Measurements from ENCODE around the gene TMEM86A.

Gene TMEM86A, protein sequence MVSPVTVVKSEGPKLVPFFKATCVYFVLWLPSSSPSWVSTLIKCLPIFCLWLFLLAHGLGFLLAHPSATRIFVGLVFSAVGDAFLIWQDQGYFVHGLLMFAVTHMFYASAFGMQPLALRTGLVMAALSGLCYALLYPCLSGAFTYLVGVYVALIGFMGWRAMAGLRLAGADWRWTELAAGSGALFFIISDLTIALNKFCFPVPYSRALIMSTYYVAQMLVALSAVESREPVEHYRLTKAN

DNA sequence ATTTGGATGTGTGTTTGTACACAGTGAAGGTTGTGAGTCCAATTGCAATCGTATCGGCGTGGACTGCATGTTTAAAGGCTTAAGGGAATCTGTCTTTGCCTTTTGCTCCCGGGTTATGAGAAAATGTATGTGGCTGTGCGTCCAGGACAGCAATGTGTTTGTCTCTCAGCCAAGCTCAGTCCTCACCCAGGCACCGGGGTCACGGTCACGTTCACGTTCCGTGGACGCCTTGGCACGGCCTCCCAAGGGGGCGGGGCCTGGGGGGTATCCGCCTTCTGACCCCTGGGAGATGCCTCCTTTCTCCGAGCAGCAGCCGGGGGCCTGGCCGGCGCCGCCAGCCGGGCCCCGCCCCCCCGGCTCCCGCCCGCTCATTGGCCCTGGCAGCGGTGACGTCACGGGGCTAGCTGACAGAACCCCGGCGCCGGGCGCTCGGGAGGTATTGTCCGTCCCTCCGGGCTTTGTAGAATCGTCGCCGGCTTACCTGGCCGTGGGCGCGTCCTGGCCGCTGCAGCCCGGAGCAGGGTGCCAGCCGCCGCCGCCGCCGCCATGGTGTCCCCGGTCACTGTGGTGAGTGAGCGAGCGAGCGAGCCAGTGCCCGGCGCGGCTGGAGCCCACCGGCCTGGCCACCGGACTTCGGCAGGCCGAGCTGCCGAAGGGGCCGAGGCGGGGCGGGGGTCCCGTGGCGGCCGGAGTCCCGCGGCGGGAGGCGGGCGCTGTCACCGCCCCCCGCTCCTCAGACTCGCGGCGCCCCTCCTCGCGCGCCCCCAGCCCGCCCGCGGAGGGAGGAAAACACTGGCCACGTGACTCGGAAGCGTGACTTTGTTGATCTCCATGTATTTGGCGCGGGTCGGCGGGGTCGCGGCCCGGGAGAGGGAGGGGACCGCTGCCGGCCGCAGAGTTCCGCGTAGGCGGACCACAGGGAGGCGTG lies at the start of gene TMEM86A:
Gene TMEM86A (plus strand): TSS at position 439 of the 928 bp plus-strand sequence. CDS start 108 bp downstream, at position 547.
- Histone ChIP-seq H3K27me3 (ENCODE audit: low read depth, low read length) (peaks cover 31% of the 10 kb centered on the region), H3K79me2 (ENCODE audit: low read length) (no peaks in the 10 kb centered on the region), H2AFZ (ENCODE audit: low read depth, low read length) (peak within 1 kb of the TSS; percentile 8; the same call in 1 of the 2 replicates), H3K9me3 (ENCODE audit: insufficient read depth, low read length) (no peaks in the 10 kb centered on the region), H3K9ac (ENCODE audit: low read length) (peak within 1 kb of the TSS; percentile 28), H3K27ac (ENCODE audit: low read length) (no peak within 1 kb of the TSS), H3K36me3 (replicated peaks; ENCODE audit: low read depth, low read length) (no peaks in the 10 kb centered on the region), H3K4me1 (ENCODE audit: low read length) (peaks cover 16% of the 10 kb centered on the region), H3K4me2 (ENCODE audit: low read length) (peak within 1 kb of the TSS; percentile 67), H4K20me1 (ENCODE audit: insufficient read depth, low read length) (no peaks in the 10 kb centered on the region), H3K4me3 (ENCODE audit: low read length) (peak within 1 kb of the TSS; percentile 76)
- TF ChIP-seq EZH2phosphoT487 (IDR thresholded peaks at IDR 0.05; ENCODE audit: low read depth): no peak
- TF ChIP-seq, protein P1, sequence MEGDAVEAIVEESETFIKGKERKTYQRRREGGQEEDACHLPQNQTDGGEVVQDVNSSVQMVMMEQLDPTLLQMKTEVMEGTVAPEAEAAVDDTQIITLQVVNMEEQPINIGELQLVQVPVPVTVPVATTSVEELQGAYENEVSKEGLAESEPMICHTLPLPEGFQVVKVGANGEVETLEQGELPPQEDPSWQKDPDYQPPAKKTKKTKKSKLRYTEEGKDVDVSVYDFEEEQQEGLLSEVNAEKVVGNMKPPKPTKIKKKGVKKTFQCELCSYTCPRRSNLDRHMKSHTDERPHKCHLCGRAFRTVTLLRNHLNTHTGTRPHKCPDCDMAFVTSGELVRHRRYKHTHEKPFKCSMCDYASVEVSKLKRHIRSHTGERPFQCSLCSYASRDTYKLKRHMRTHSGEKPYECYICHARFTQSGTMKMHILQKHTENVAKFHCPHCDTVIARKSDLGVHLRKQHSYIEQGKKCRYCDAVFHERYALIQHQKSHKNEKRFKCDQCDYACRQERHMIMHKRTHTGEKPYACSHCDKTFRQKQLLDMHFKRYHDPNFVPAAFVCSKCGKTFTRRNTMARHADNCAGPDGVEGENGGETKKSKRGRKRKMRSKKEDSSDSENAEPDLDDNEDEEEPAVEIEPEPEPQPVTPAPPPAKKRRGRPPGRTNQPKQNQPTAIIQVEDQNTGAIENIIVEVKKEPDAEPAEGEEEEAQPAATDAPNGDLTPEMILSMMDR (IDR thresholded peaks at IDR 0.05; ENCODE audit: low read depth, low read length): no peak

DNA sequence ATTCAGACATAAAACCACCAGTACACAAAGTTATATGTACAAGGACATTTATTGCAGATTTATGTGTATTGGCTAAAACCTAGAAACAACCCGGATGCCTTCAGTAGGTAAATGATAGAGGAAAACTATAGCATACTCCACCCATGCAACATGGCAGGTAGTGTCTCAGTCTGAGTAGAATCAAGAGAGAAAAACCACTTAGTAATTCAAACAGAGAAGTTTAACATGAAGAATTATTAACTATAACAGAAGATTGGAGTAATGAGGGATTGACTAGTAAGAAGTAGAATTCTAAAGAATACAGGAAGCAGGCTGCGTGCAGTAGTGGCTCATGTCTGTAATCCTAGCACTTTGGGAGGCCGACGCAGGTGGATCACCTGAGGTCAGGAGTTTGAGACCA lies 48.2 kb upstream of the TMEM86A start:
- Histone ChIP-seq H3K4me2 (ENCODE audit: low read length) (peak overlapping the region; percentile 67), H3K9ac (ENCODE audit: low read length) (no peak overlapping the region), H2AFZ (ENCODE audit: low read depth, low read length) (no peak overlapping the region), H3K9me3 (ENCODE audit: insufficient read depth, low read length) (no peaks in the 10 kb centered on the region), H3K27ac (ENCODE audit: low read length) (no peak overlapping the region), H3K27me3 (ENCODE audit: low read depth, low read length) (no peaks in the 10 kb centered on the region), H3K4me3 (ENCODE audit: low read length) (peak overlapping the region; percentile 75), H3K4me1 (ENCODE audit: low read length) (peaks cover 15% of the 10 kb centered on the region), H3K79me2 (ENCODE audit: low read length) (no peaks in the 10 kb centered on the region), H4K20me1 (ENCODE audit: insufficient read depth, low read length) (no peaks in the 10 kb centered on the region), H3K36me3 (replicated peaks; ENCODE audit: low read depth, low read length) (no peaks in the 10 kb centered on the region)
- no peak for TF ChIP-seq EZH2phosphoT487 (IDR thresholded peaks at IDR 0.05; ENCODE audit: low read depth)
- TF ChIP-seq, protein P1 (IDR thresholded peaks at IDR 0.05; ENCODE audit: low read depth, low read length): no peak

DNA sequence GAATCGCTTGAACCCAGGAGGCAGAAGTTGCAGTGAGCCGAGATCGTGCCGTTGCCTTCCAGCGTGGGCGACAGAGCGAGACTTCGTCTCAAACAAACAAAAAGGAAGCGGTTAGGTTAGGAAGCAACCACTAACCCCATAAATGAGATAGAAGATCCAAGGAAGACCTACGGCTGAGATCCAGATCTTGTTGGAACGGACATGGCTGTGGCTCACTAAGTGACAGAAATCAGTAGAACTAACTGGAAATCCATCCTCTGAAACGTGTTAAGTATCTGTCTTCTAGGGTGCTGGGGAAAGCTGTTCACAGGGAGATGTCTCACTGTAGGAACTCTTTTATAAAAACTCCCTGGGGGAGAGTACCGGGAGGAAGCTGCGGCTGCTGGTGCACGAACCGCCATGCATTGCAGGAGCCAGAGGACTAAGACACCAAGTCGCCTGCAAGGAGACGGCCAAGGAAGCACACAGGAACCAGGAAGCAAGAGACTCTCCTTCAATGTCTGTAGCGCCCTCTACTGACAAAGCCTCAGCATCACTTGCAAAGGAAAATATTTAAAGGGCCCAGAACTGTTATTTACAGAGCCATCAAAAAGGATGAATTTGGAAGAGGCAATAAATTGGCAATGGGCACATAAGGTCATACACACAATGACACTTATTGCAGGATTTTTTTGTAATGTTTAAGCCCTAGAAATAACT lies 47.6 kb upstream of the TMEM86A start:
- H3K4me2 ChIP-seq (ENCODE audit: low read length): peak overlapping the region; percentile 67

More for the DNA sequence above, 47.6 kb upstream of the TMEM86A start:
- no peak for TF ChIP-seq EZH2phosphoT487 (IDR thresholded peaks at IDR 0.05; ENCODE audit: low read depth)
- TF ChIP-seq, protein P1 (IDR thresholded peaks at IDR 0.05; ENCODE audit: low read depth, low read length): peak; percentile 86
- no peaks in the 10 kb centered on the region for H3K9me3 ChIP-seq (ENCODE audit: insufficient read depth, low read length)
- H3K36me3 ChIP-seq (replicated peaks; ENCODE audit: low read depth, low read length): no peaks in the 10 kb centered on the region
- H3K27me3 ChIP-seq (ENCODE audit: low read depth, low read length): peaks cover 3% of the 10 kb centered on the region; the same call in 1 of the 2 replicates
- H4K20me1 ChIP-seq (ENCODE audit: insufficient read depth, low read length): no peaks in the 10 kb centered on the region
- H3K79me2 ChIP-seq (ENCODE audit: low read length): no peaks in the 10 kb centered on the region
- H3K4me3 ChIP-seq (ENCODE audit: low read length): peak overlapping the region; percentile 75
- peak overlapping the region; percentile 75 for H2AFZ ChIP-seq (ENCODE audit: low read depth, low read length)
- H3K27ac ChIP-seq (ENCODE audit: low read length): no peak overlapping the region
- H3K4me1 ChIP-seq (ENCODE audit: low read length): peaks cover 15% of the 10 kb centered on the region
- peak overlapping the region; percentile 29 for H3K9ac ChIP-seq (ENCODE audit: low read length)
